WTC11 (cell line): ENCODE results near the gene FUBP3. TPM values are rescaled to one million over a fixed set of nuclear protein-coding genes. Genes with fewer than 3 reads are reported as not detected.

Experiments used
- AFF4 ChIP-seq: sonication (generic); formaldehyde crosslinking; IDR thresholded peaks from 2 replicates; pipeline ENCODE4 v1.8.1; 2023; ENCODE audit warnings: mild to moderate bottlenecking, missing genetic modification reagents, borderline replicate concordance
- ATF3 ChIP-seq: sonication (generic); formaldehyde crosslinking; conservative IDR thresholded peaks from 2 replicates; pipeline ENCODE4 v1.8.1; 2022; ENCODE audit warnings: mild to moderate bottlenecking, missing genetic modification reagents
- CREM ChIP-seq: sonication (generic); formaldehyde crosslinking; IDR thresholded peaks from 2 replicates; pipeline ENCODE4 v1.8.1; 2022; ENCODE audit warnings: mild to moderate bottlenecking, missing genetic modification reagents, moderate library complexity
- CTCF ChIP-seq: fragments of 200-600 bp; IDR thresholded peaks from 2 replicates; pipeline ENCODE4 v1.8.0; 2022; ENCODE audit warnings: antibody characterized with exemption
- ERG ChIP-seq: fragments of 250-450 bp; sonication (Bioruptor Pico); IDR thresholded peaks from 2 replicates; pipeline ENCODE4 v1.8.0; 2021; ENCODE audit warnings: mild to moderate bottlenecking
- ETV6 ChIP-seq: sonication (generic); formaldehyde crosslinking; IDR thresholded peaks from 2 replicates; pipeline ENCODE4 v1.8.1; 2022; ENCODE audit warnings: mild to moderate bottlenecking, missing genetic modification reagents
- FOXP1 ChIP-seq: sonication (generic); formaldehyde crosslinking; IDR thresholded peaks from 2 replicates; pipeline ENCODE4 v1.8.0; 2022; ENCODE audit warnings: missing genetic modification reagents, mild to moderate bottlenecking, moderate library complexity, borderline replicate concordance
- GRHL2 ChIP-seq: fragments of 250-450 bp; sonication (Bioruptor Pico); IDR thresholded peaks from 2 replicates; pipeline ENCODE4 v1.8.0; 2022; ENCODE audit warnings: mild to moderate bottlenecking, moderate library complexity; ENCODE audit not compliant: insufficient replicate concordance, severe bottlenecking
- HMGA2 ChIP-seq: fragments of 250-450 bp; sonication (Bioruptor Pico); IDR thresholded peaks from 2 replicates; pipeline ENCODE4 v1.4.0; 2021; ENCODE audit warnings: mild to moderate bottlenecking, moderate library complexity
- HMGXB4 ChIP-seq: sonication (generic); formaldehyde crosslinking; IDR thresholded peaks from 2 replicates; pipeline ENCODE4 v1.8.1; 2023; ENCODE audit warnings: mild to moderate bottlenecking, moderate library complexity, missing genetic modification reagents
- IRF2 ChIP-seq: sonication (generic); formaldehyde crosslinking; IDR thresholded peaks from 2 replicates; pipeline ENCODE4 v1.8.0; 2022; ENCODE audit warnings: low read depth, missing genetic modification reagents, borderline replicate concordance
- KAT7 ChIP-seq: sonication (generic); formaldehyde crosslinking; IDR thresholded peaks from 2 replicates; pipeline ENCODE4 v1.8.1; 2023; ENCODE audit warnings: missing genetic modification reagents, mild to moderate bottlenecking, borderline replicate concordance
- MLX ChIP-seq: sonication (generic); formaldehyde crosslinking; IDR thresholded peaks from 2 replicates; pipeline ENCODE4 v1.8.1; 2023; ENCODE audit warnings: mild to moderate bottlenecking, missing genetic modification reagents, moderate library complexity
- NFYB ChIP-seq: sonication (generic); formaldehyde crosslinking; conservative IDR thresholded peaks from 2 replicates; pipeline ENCODE4 v1.8.0; 2022; ENCODE audit warnings: low read depth, missing genetic modification reagents
- NR2C2 ChIP-seq: sonication (generic); formaldehyde crosslinking; IDR thresholded peaks from 2 replicates; pipeline ENCODE4 v1.8.0; 2022; ENCODE audit warnings: mild to moderate bottlenecking, missing genetic modification reagents
- PRDM15 ChIP-seq: sonication (generic); formaldehyde crosslinking; IDR thresholded peaks from 2 replicates; pipeline ENCODE4 v1.8.0; 2022; ENCODE audit warnings: missing genetic modification reagents
- RELA ChIP-seq: sonication (generic); formaldehyde crosslinking; IDR thresholded peaks from 2 replicates; pipeline ENCODE4 v1.8.1; 2022; ENCODE audit warnings: missing genetic modification reagents, mild to moderate bottlenecking, borderline replicate concordance
- SMAD3 ChIP-seq: sonication (generic); formaldehyde crosslinking; IDR thresholded peaks from 2 replicates; pipeline ENCODE4 v1.8.0; 2022; ENCODE audit warnings: missing genetic modification reagents, mild to moderate bottlenecking, borderline replicate concordance
- SP1 ChIP-seq: sonication (generic); formaldehyde crosslinking; conservative IDR thresholded peaks from 2 replicates; pipeline ENCODE4 v1.8.1; 2022; ENCODE audit warnings: missing genetic modification reagents
- TEAD1 ChIP-seq: sonication (generic); formaldehyde crosslinking; IDR thresholded peaks from 2 replicates; pipeline ENCODE4 v1.8.0; 2022; ENCODE audit warnings: mild to moderate bottlenecking, missing genetic modification reagents
- USF2 ChIP-seq: sonication (generic); formaldehyde crosslinking; IDR thresholded peaks from 2 replicates; pipeline ENCODE4 v1.8.1; 2023; ENCODE audit warnings: mild to moderate bottlenecking, missing genetic modification reagents, moderate library complexity
- ZNF121 ChIP-seq: sonication (generic); formaldehyde crosslinking; IDR thresholded peaks from 2 replicates; pipeline ENCODE4 v1.8.0; 2023; ENCODE audit warnings: missing genetic modification reagents
- ZNF671 ChIP-seq: fragments of 250-450 bp; sonication (Bioruptor Pico); IDR thresholded peaks from 2 replicates; pipeline ENCODE4 v1.8.0; 2021; ENCODE audit warnings: mild to moderate bottlenecking
- total RNA-seq: library from RNA; stranded (reverse); gene quantifications from 3 replicates; pipeline ENCODE4 v1.2.3, GENCODE V29; 2021

The FUBP3 gene
- total RNA-seq, 1 experiment from 2014 or later = 83.0 TPM

GRCh38 chr9:130680836-130681768, 101.7 kb downstream of the FUBP3 start (continued):
- TF ChIP-seq ETV6 (CRISPR knock-in tag) (peak; percentile 94), KAT7 (no peak), MLX (no peak), CTCF (no peak), CREM (CRISPR knock-in tag) (peak; percentile 59; the same call in 1 of the 2 replicates), HMGXB4 (CRISPR knock-in tag) (0 out of 2 replicates have a peak, but pooled peaks have one; percentile 42), ATF3 (CRISPR knock-in tag) (peak; percentile 64; the same call in 1 of the 2 replicates), PRDM15 (CRISPR knock-in tag) (peak; percentile 55), ERG (CRISPR knock-in tag) (no peak), USF2 (CRISPR knock-in tag) (peak; percentile 28; the same call in 1 of the 2 replicates), IRF2 (peak; percentile 70; the same call in 1 of the 2 replicates), ZNF671 (no peak), GRHL2 (CRISPR knock-in tag) (no peak), FOXP1 (peak; percentile 93), NR2C2 (CRISPR knock-in tag) (peak; percentile 48; the same call in 1 of the 2 replicates), ZNF121 (CRISPR knock-in tag) (no peak), SMAD3 (CRISPR knock-in tag) (no peak), RELA (CRISPR knock-in tag) (0 out of 2 replicates have a peak, but pooled peaks have one; percentile 34), TEAD1 (CRISPR knock-in tag) (peak; percentile 77), AFF4 (CRISPR knock-in tag) (no peak), SP1 (CRISPR knock-in tag) (no peak; the same call in 1 of the 2 replicates), HMGA2 (CRISPR knock-in tag) (no peak), NFYB (0 out of 2 replicates have a peak, but pooled peaks have one; percentile 31)
